Neural cell (in vitro differentiated cells): ENCODE data around the gene HLA-C.

Experiments
- EP300 ChIP-seq: fragments of 450-650 bp; conservative IDR thresholded peaks from 2 replicates; pipeline ENCODE4 v1.6.1; 2014; ENCODE audit warnings: antibody characterized with exemption, mild to moderate bottlenecking, moderate library complexity; ENCODE audit not compliant: poor library complexity, severe bottlenecking
- EZH2 ChIP-seq: fragments of 200-600, 300-800 bp; shearing (Covaris generic), sonication (generic); IDR thresholded peaks from 2 replicates; pipeline ENCODE4 v1.6.1; 2014; ENCODE audit warnings: antibody characterized with exemption, low read length, borderline replicate concordance, mild to moderate bottlenecking; ENCODE audit not compliant: insufficient read depth, poor library complexity, severe bottlenecking
- MXI1 ChIP-seq: fragments of 450-650 bp; conservative IDR thresholded peaks from 2 replicates; pipeline ENCODE4 v1.6.1; 2014; ENCODE audit warnings: antibody characterized with exemption, mild to moderate bottlenecking; ENCODE audit not compliant: poor library complexity, severe bottlenecking
- POLR2AphosphoS5 ChIP-seq: IDR thresholded peaks from 2 replicates; pipeline ENCODE4 v1.6.1; 2012
- TAF1 ChIP-seq: IDR thresholded peaks from 2 replicates; pipeline ENCODE4 v1.6.1; 2012; ENCODE audit warnings: low read depth
- TF ChIP-seq, protein P1 (sequence below): fragments of 450-650 bp; IDR thresholded peaks from 2 replicates; pipeline ENCODE4 v1.5.1; 2014; ENCODE audit warnings: antibody characterized with exemption, mild to moderate bottlenecking, moderate library complexity; ENCODE audit not compliant: poor library complexity, severe bottlenecking

DNA sequence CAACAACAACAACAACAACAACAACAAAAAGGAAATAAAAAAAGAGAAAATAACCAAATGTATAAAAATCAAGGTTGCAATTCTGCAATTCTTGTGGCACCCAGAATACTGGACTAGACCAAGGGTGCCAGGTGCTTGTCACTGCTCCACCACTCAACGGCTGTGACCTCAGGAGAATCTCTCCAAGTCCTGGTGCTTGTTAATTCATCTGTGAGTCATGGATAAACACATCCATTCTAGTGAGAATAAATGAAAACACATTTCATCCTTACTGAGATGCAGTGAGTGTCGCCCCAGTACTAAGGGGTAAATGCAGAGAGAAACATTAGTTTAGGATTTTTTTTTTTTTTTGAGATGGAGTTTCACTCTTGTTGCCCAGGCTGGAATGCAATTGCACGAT lies 32.0 kb downstream of the HLA-C start:
- TF ChIP-seq, protein P1, sequence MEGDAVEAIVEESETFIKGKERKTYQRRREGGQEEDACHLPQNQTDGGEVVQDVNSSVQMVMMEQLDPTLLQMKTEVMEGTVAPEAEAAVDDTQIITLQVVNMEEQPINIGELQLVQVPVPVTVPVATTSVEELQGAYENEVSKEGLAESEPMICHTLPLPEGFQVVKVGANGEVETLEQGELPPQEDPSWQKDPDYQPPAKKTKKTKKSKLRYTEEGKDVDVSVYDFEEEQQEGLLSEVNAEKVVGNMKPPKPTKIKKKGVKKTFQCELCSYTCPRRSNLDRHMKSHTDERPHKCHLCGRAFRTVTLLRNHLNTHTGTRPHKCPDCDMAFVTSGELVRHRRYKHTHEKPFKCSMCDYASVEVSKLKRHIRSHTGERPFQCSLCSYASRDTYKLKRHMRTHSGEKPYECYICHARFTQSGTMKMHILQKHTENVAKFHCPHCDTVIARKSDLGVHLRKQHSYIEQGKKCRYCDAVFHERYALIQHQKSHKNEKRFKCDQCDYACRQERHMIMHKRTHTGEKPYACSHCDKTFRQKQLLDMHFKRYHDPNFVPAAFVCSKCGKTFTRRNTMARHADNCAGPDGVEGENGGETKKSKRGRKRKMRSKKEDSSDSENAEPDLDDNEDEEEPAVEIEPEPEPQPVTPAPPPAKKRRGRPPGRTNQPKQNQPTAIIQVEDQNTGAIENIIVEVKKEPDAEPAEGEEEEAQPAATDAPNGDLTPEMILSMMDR: no peak
- TF ChIP-seq EZH2 (no peak), TAF1 (no peak), POLR2AphosphoS5 (no peak), EP300 (no peak), MXI1 (no peak)
